ENCODE data around the gene VAPA. TPM values are rescaled to one million over a fixed set of nuclear protein-coding genes. Genes with fewer than 3 reads are reported as not detected.

VAPA gene
- total and polyA plus RNA-seq, 10 of the 15 experiments (the other 5 are each of a cell fraction or from before 2014, with no cell fraction given): 70.9 to 252 (median 166) TPM

DNA sequence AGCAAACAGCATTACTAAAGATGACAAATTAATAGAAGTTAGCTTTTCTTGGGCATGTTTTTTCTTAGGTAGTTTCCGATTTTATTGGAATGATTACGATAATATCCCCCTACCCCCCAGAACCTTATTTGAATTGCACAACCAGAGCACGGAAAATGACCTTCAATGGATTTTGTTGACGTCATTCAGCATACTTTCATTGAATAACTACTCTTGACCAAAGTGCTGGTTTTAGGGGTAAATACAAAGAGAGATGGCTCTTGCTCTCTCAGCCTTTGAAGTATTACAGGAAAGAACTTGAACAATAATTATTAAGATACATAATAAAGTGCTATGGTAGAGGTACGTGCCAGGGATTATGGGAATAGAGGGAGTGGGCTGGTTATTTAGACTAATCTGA is 36.0 kb downstream of the VAPA start:
- H3K4me2 ChIP-seq (ENCODE audit: control insufficient read depth, insufficient read depth): no peak overlapping the region
- WGBS (ENCODE audit: insufficient coverage, insufficient replicate concordance, low lambda C conversion rate, missing lambda C conversion rate): over 99% methylated on average over 5 of the region's 5 CpGs
- H3K27ac ChIP-seq (ENCODE audit: control insufficient read depth, insufficient read depth): no peak overlapping the region
- intact Hi-C loops (cut with micrococcal nuclease; ENCODE audit: unreplicated experiment) (loop anchor here (10.0 kb wide), 1 partner anchor 75 kb away; no protein-coding TSS in a partner anchor), in situ Hi-C loops (cut with MboI) (no loop called here)
- RAD21 ChIA-PET (ENCODE audit: unreplicated experiment): interaction anchor here (1.6 kb wide), 1 partner anchor 23 kb away, joined by 4 read pairs; no protein-coding TSS in a partner anchor
- H3K36me3 ChIP-seq (ENCODE audit: control insufficient read depth in 2 of 2, insufficient read depth in 2 of 2, low read length in 1 of 2): peaks cover 3 to 33% of the 10 kb centered on the region in 2 experiments; a peak in 2 of 4 replicates
- no peak overlapping the region for H3K4me3 ChIP-seq
- no peaks in the 10 kb centered on the region for H4K20me1 ChIP-seq (ENCODE audit: control insufficient read depth, insufficient read depth)
- DNase-seq (ENCODE audit: low read depth, low spot score): no peak
- no peaks in the 10 kb centered on the region for H3K79me2 ChIP-seq (ENCODE audit: control insufficient read depth, insufficient read depth, low read length)
- no peak overlapping the region for H2AFZ ChIP-seq (ENCODE audit: control insufficient read depth, low read depth, low read length)
- FAIRE-seq: no peak
- no peak for ATAC-seq
- no peaks in the 10 kb centered on the region for H3K27me3 ChIP-seq (replicated peaks in 1 of 2; ENCODE audit: control insufficient read depth in 2 of 2, insufficient read depth in 2 of 2, low read length in 1 of 2)
- H3K4me1 ChIP-seq (ENCODE audit: control insufficient read depth, insufficient read depth, low read length): no peaks in the 10 kb centered on the region
- H3K9ac ChIP-seq (ENCODE audit: control insufficient read depth, insufficient read depth, low read length): no peak overlapping the region
- POLR2A ChIA-PET: interaction anchor here (1.3 kb wide), 1 partner anchor 12 kb away, joined by 3 read pairs; no protein-coding TSS in a partner anchor
- no TSS peak for BruUV-seq (replicated peaks)
- SMC1A ChIA-PET (ENCODE audit: uncharacterized antibody, unreplicated experiment): interaction anchor here (0.9 to 1.5 kb wide), 4 partner anchors 10 to 570 kb away, joined by 3 to 8 read pairs (median 3); no protein-coding TSS in a partner anchor
- TF ChIP-seq, protein P1, sequence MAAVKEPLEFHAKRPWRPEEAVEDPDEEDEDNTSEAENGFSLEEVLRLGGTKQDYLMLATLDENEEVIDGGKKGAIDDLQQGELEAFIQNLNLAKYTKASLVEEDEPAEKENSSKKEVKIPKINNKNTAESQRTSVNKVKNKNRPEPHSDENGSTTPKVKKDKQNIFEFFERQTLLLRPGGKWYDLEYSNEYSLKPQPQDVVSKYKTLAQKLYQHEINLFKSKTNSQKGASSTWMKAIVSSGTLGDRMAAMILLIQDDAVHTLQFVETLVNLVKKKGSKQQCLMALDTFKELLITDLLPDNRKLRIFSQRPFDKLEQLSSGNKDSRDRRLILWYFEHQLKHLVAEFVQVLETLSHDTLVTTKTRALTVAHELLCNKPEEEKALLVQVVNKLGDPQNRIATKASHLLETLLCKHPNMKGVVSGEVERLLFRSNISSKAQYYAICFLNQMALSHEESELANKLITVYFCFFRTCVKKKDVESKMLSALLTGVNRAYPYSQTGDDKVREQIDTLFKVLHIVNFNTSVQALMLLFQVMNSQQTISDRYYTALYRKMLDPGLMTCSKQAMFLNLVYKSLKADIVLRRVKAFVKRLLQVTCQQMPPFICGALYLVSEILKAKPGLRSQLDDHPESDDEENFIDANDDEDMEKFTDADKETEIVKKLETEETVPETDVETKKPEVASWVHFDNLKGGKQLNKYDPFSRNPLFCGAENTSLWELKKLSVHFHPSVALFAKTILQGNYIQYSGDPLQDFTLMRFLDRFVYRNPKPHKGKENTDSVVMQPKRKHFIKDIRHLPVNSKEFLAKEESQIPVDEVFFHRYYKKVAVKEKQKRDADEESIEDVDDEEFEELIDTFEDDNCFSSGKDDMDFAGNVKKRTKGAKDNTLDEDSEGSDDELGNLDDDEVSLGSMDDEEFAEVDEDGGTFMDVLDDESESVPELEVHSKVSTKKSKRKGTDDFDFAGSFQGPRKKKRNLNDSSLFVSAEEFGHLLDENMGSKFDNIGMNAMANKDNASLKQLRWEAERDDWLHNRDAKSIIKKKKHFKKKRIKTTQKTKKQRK (IDR thresholded peaks at IDR 0.05; ENCODE audit: low read depth, low read length): no peak
- no peak for TF ChIP-seq MTA2 (IDR thresholded peaks at IDR 0.05; ENCODE audit: low read depth)
- no peak for TF ChIP-seq EP300 (IDR thresholded peaks at IDR 0.05; ENCODE audit: borderline replicate concordance in 1 of 2, control insufficient read depth in 1 of 2, low read depth in 2 of 2, low read length in 2 of 2)
- TF ChIP-seq ZNF622 (IDR thresholded peaks at IDR 0.05): no peak
- H3K9me3 ChIP-seq (replicated peaks; ENCODE audit: control insufficient read depth, insufficient read depth, low read length): no peaks in the 10 kb centered on the region
- CTCF ChIA-PET: interaction anchor here (0.9 to 2.0 kb wide), 5 partner anchors 9 to 1205 kb away, joined by 3 to 7 read pairs (median 4); no protein-coding TSS in a partner anchor

Measured in GM12878 (cell line).